ENCODE data around the gene SNRNP70. TPM values are rescaled to one million over a fixed set of nuclear protein-coding genes. Genes with fewer than 3 reads are reported as not detected.
"Not testable (repeated sequence)": the region's sequence is repeated elsewhere in the genome, so short reads cannot be mapped to it uniquely, and the experiment has no call there.

Gene SNRNP70
- total RNA-seq, 1 experiment from 2014 or later, result 259 TPM

- H3K9me3 Mint-ChIP-seq (ENCODE audit: unreplicated experiment), result peaks cover 15% of the 10 kb centered on the region
- H3K36me3 Mint-ChIP-seq (ENCODE audit: insufficient read depth, unreplicated experiment), result peaks cover 19% of the 10 kb centered on the region
- peak; percentile 44 to 53 for TF ChIP-seq CTCF (IDR thresholded peaks at IDR 0.05; ENCODE audit: insufficient read depth in 1 of 2, low read depth in 1 of 2, low read length in 1 of 2, severe bottlenecking in 1 of 2, unreplicated experiment in 1 of 2)
- no peaks in the 10 kb centered on the region for H3K27me3 Mint-ChIP-seq (ENCODE audit: insufficient read depth, unreplicated experiment)
- CTCF ChIA-PET, result interaction anchor here (0.6 to 1.8 kb wide), 15 partner anchors 9 to 155 kb away, joined by 3 to 16 read pairs (median 8); partner anchors contain the start of genes CGB7, GYS1, NTF4 and RUVBL2
- peak overlapping the region; percentile 60 for H3K27ac Mint-ChIP-seq (ENCODE audit: unreplicated experiment)
- peaks cover 17% of the 10 kb centered on the region for H3K4me1 Mint-ChIP-seq (ENCODE audit: low read depth, unreplicated experiment)
- Histone ChIP-seq H3K4me1 (peaks cover 11% of the 10 kb centered on the region), H3K27me3 (replicated peaks; ENCODE audit: control insufficient read depth, insufficient read depth, low read length) (no peaks in the 10 kb centered on the region), H3K36me3 (ENCODE audit: control insufficient read depth, insufficient read depth, low read length) (no peaks in the 10 kb centered on the region), H3K4me3 (ENCODE audit: low read depth, low read length) (no peak overlapping the region), H3K9me3 (no peaks in the 10 kb centered on the region)
- peak; percentile 59 to 72 for DNase-seq
- no TSS peak for BruUV-seq (replicated peaks)
- peak overlapping the region; percentile 78 for H3K4me3 Mint-ChIP-seq (ENCODE audit: unreplicated experiment)
- intact Hi-C loops (cut with micrococcal nuclease; ENCODE audit: unreplicated experiment), result loop anchor here (1.0 to 5.0 kb wide), 3 partner anchors 56 to 286 kb away; partner anchors contain the start of genes GYS1, LHB and RUVBL2
- POLR2A ChIA-PET, result interaction anchor here (0.7 to 1.3 kb wide), 2 partner anchors 9 to 54 kb away, joined by 3 to 7 read pairs; partner anchors contain the start of gene NTF4
Measured at GRCh38 chr19:49073514-49074378, 11.5 kb upstream of the SNRNP70 start.

- ChIA-PET POLR2A (interaction anchor here (1.3 kb wide), 1 partner anchor 10 kb away, joined by 7 read pairs; the partner anchor contains the start of gene NTF4), CTCF (interaction anchor here (0.7 to 1.8 kb wide), 7 partner anchors 10 to 267 kb away, joined by 3 to 16 read pairs (median 8); partner anchors contain the start of gene NTF4)
- H3K9me3 Mint-ChIP-seq (ENCODE audit: unreplicated experiment); H3K27me3 Mint-ChIP-seq (ENCODE audit: insufficient read depth, unreplicated experiment); H3K27me3 ChIP-seq (replicated peaks; ENCODE audit: control insufficient read depth, insufficient read depth, low read length); H3K27ac Mint-ChIP-seq (ENCODE audit: unreplicated experiment); BruUV-seq (replicated peaks); H3K4me3 ChIP-seq (ENCODE audit: low read depth, low read length); H3K4me3 Mint-ChIP-seq (ENCODE audit: unreplicated experiment); H3K36me3 ChIP-seq (ENCODE audit: control insufficient read depth, insufficient read depth, low read length); H3K9me3 ChIP-seq: not testable (repeated sequence)
- Mint-ChIP-seq H3K4me1 (ENCODE audit: low read depth, unreplicated experiment) (peaks cover 15% of the 10 kb centered on the region), H3K36me3 (ENCODE audit: insufficient read depth, unreplicated experiment) (peaks cover 15% of the 10 kb centered on the region)
- DNase-seq, result peak; percentile 56 to 68
- TF ChIP-seq CTCF (IDR thresholded peaks at IDR 0.05; ENCODE audit: insufficient read depth in 1 of 2, low read depth in 1 of 2, low read length in 1 of 2, severe bottlenecking in 1 of 2, unreplicated experiment in 1 of 2), result peak; percentile 37 to 59
- intact Hi-C loops (cut with micrococcal nuclease; ENCODE audit: unreplicated experiment), result loop anchor here (1.0 to 5.0 kb wide), 3 partner anchors 58 to 288 kb away; partner anchors contain the start of genes GYS1, LHB and RUVBL2
- H3K4me1 ChIP-seq, result peaks cover 11% of the 10 kb centered on the region
Measured at GRCh38 chr19:49074869-49075268, 10.4 kb upstream of the SNRNP70 start.

GRCh38 chr19:49080392-49080791 is 4.9 kb upstream of the SNRNP70 start:
- H3K4me3 Mint-ChIP-seq (ENCODE audit: unreplicated experiment), result no peak overlapping the region
- no peaks in the 10 kb centered on the region for H3K9me3 Mint-ChIP-seq (ENCODE audit: unreplicated experiment)
- Histone ChIP-seq H3K9me3 (no peaks in the 10 kb centered on the region), H3K4me3 (ENCODE audit: low read depth, low read length) (no peak overlapping the region), H3K4me1 (0 out of 2 replicates have a peak, but pooled peaks cover 5% of the 10 kb centered on the region), H3K36me3 (ENCODE audit: control insufficient read depth, insufficient read depth, low read length) (no peaks in the 10 kb centered on the region), H3K27me3 (replicated peaks; ENCODE audit: control insufficient read depth, insufficient read depth, low read length) (no peaks in the 10 kb centered on the region)
- H3K4me1 Mint-ChIP-seq (ENCODE audit: low read depth, unreplicated experiment), result peaks cover 10% of the 10 kb centered on the region
- ChIA-PET CTCF (no interaction called here), POLR2A (no interaction called here)
- BruUV-seq (replicated peaks), result no TSS peak
- H3K36me3 Mint-ChIP-seq (ENCODE audit: insufficient read depth, unreplicated experiment), result peaks cover 9% of the 10 kb centered on the region
- no peak for TF ChIP-seq CTCF (IDR thresholded peaks at IDR 0.05; ENCODE audit: insufficient read depth in 1 of 2, low read depth in 1 of 2, low read length in 1 of 2, severe bottlenecking in 1 of 2, unreplicated experiment in 1 of 2)
- H3K27me3 Mint-ChIP-seq (ENCODE audit: insufficient read depth, unreplicated experiment), result no peaks in the 10 kb centered on the region
- intact Hi-C loops (cut with micrococcal nuclease; ENCODE audit: unreplicated experiment), result no loop called here
- DNase-seq, result no peak
- no peak overlapping the region for H3K27ac Mint-ChIP-seq (ENCODE audit: unreplicated experiment)

All from Caco-2 (cell line).